KOPT-K1 (cell line): ENCODE results near the gene MEX3D.
"Not testable (repeated sequence)": the region's sequence is repeated elsewhere in the genome, so short reads cannot be mapped to it uniquely, and the experiment has no call there.

Experiments used
- H3K27ac ChIP-seq: fragments of 200-600 bp; sonication (generic); 2 replicates; pipeline ENCODE4 v1.5.1; 2016; ENCODE audit warnings: antibody characterized with exemption, mild to moderate bottlenecking, low read depth, low read length; ENCODE audit not compliant: poor library complexity, severe bottlenecking
- H3K36me3 ChIP-seq: fragments of 200-600 bp; sonication (generic); 2 replicates; pipeline ENCODE4 v1.5.1; 2017; ENCODE audit warnings: antibody characterized with exemption, mild to moderate bottlenecking, low read length, moderate library complexity; ENCODE audit not compliant: insufficient read depth
- H3K9me3 ChIP-seq: fragments of 200-600 bp; sonication (generic); 2 replicates; pipeline ENCODE4 v1.5.1; 2017; ENCODE audit warnings: antibody characterized with exemption, low read length, mild to moderate bottlenecking; ENCODE audit not compliant: insufficient read depth, poor library complexity, severe bottlenecking

Gene MEX3D

GRCh38 chr19:1526066-1526778 is 41.9 kb downstream of the MEX3D start:
- Histone ChIP-seq H3K27ac (no peak overlapping the region), H3K36me3 (no peaks in the 10 kb centered on the region), H3K9me3 (no peaks in the 10 kb centered on the region)

GRCh38 chr19:1525343-1525742 is 42.8 kb downstream of the MEX3D start:
- no peaks in the 10 kb centered on the region for H3K9me3 ChIP-seq
- no peaks in the 10 kb centered on the region for H3K36me3 ChIP-seq
- no peak overlapping the region for H3K27ac ChIP-seq

GRCh38 chr19:1524972-1525325 is 43.2 kb downstream of the MEX3D start:
- no peaks in the 10 kb centered on the region for H3K9me3 ChIP-seq
- H3K27ac ChIP-seq, result no peak overlapping the region
- no peaks in the 10 kb centered on the region for H3K36me3 ChIP-seq

GRCh38 chr19:1524287-1524971 is 43.7 kb downstream of the MEX3D start:
- H3K27ac ChIP-seq, result no peak overlapping the region
- no peaks in the 10 kb centered on the region for H3K9me3 ChIP-seq
- no peaks in the 10 kb centered on the region for H3K36me3 ChIP-seq

GRCh38 chr19:1523412-1524286 is 44.5 kb downstream of the MEX3D start, which contains the start of gene PLK5:
PLK5 (plus strand) TSS chr19:1524077; CDS start chr19:1526997, 2,920 bp downstream.
- no peak within 1 kb of the TSS for H3K27ac ChIP-seq
- no peaks in the 10 kb centered on the region for H3K9me3 ChIP-seq
- no peaks in the 10 kb centered on the region for H3K36me3 ChIP-seq

- H3K9me3 ChIP-seq, result no peaks in the 10 kb centered on the region
- no peak overlapping the region for H3K27ac ChIP-seq
- no peaks in the 10 kb centered on the region for H3K36me3 ChIP-seq
Observed at GRCh38 chr19:1522838-1523237, 45.3 kb downstream of the MEX3D start.

- H3K36me3 ChIP-seq, result no peaks in the 10 kb centered on the region
- H3K9me3 ChIP-seq, result no peaks in the 10 kb centered on the region
Observed at GRCh38 chr19:1522061-1522460, 46.1 kb downstream of the MEX3D start.

GRCh38 chr19:1521636-1522035 is 46.5 kb downstream of the MEX3D start:
- no peaks in the 10 kb centered on the region for H3K36me3 ChIP-seq
- H3K9me3 ChIP-seq, result no peaks in the 10 kb centered on the region
- H3K27ac ChIP-seq, result no peak overlapping the region

More at GRCh38 chr19:1522061-1522460, 46.1 kb downstream of the MEX3D start:
- H3K27ac ChIP-seq, result no peak overlapping the region

- H3K9me3 ChIP-seq, result no peaks in the 10 kb centered on the region
- H3K36me3 ChIP-seq, result no peaks in the 10 kb centered on the region
- no peak overlapping the region for H3K27ac ChIP-seq
Observed at GRCh38 chr19:1520203-1520780, 47.8 kb downstream of the MEX3D start.

GRCh38 chr19:1519802-1520201 is 48.3 kb downstream of the MEX3D start:
- H3K36me3 ChIP-seq, H3K9me3 ChIP-seq, H3K27ac ChIP-seq: not testable (repeated sequence)

- no peak overlapping the region for H3K27ac ChIP-seq
- H3K9me3 ChIP-seq, result no peaks in the 10 kb centered on the region
- H3K36me3 ChIP-seq, result no peaks in the 10 kb centered on the region
Observed at GRCh38 chr19:1518471-1518870, 49.7 kb downstream of the MEX3D start.

GRCh38 chr19:1516395-1516753 is 51.8 kb downstream of the MEX3D start:
- Histone ChIP-seq H3K36me3 (no peaks in the 10 kb centered on the region), H3K9me3 (no peaks in the 10 kb centered on the region), H3K27ac (no peak overlapping the region)

GRCh38 chr19:1514986-1515721 is 53.0 kb downstream of the MEX3D start:
- H3K36me3 ChIP-seq, result no peaks in the 10 kb centered on the region
- no peak overlapping the region for H3K27ac ChIP-seq
- H3K9me3 ChIP-seq, result no peaks in the 10 kb centered on the region

- Histone ChIP-seq H3K27ac (no peak overlapping the region), H3K9me3 (no peaks in the 10 kb centered on the region), H3K36me3 (no peaks in the 10 kb centered on the region)
Observed at GRCh38 chr19:1514295-1514661, 53.8 kb downstream of the MEX3D start.
